ENCODE results near the gene SCGN.

SCGN gene

GRCh38 chr6:25749837-25750236 lies 97.8 kb downstream of the SCGN start:
- Histone ChIP-seq H2AFZ (ENCODE audit: low read length) (no peak overlapping the region), H3K9me2 (replicated peaks; ENCODE audit: low read depth, low read length) (no peaks in the 10 kb centered on the region), H4K20me1 (ENCODE audit: insufficient read depth, low read length, poor library complexity, severe bottlenecking) (no peaks in the 10 kb centered on the region), H3K27me3 (ENCODE audit: insufficient read depth, low read length, poor library complexity, severe bottlenecking) (no peaks in the 10 kb centered on the region), H3K79me2 (ENCODE audit: insufficient read depth, low read length) (no peaks in the 10 kb centered on the region), H3F3A (ENCODE audit: low read depth) (no peaks in the 10 kb centered on the region), H3K4me3 (ENCODE audit: low read length, poor library complexity, severe bottlenecking) (no peak overlapping the region), H3K9ac (ENCODE audit: low read depth, low read length, poor library complexity, severe bottlenecking) (no peak overlapping the region), H3K36me3 (ENCODE audit: insufficient read depth, low read length) (no peaks in the 10 kb centered on the region), H3K4me2 (ENCODE audit: low read depth, low read length, poor library complexity, severe bottlenecking) (no peak overlapping the region), H3K9me3 (ENCODE audit: insufficient read depth, low read depth, low read length) (no peaks in the 10 kb centered on the region), H3K4me1 (ENCODE audit: insufficient read depth, low read length, poor library complexity, severe bottlenecking) (no peaks in the 10 kb centered on the region)
- no peak for TF ChIP-seq EZH2phosphoT487 (IDR thresholded peaks at IDR 0.05; ENCODE audit: borderline replicate concordance)
- TF ChIP-seq CTCF (conservative IDR thresholded peaks at IDR 0.05; ENCODE audit: low read length): no peak

- H3K4me3 ChIP-seq (ENCODE audit: low read length, poor library complexity, severe bottlenecking): no peak overlapping the region
- H2AFZ ChIP-seq (ENCODE audit: low read length): no peak overlapping the region
- no peaks in the 10 kb centered on the region for H3F3A ChIP-seq (ENCODE audit: low read depth)
- no peaks in the 10 kb centered on the region for H4K20me1 ChIP-seq (ENCODE audit: insufficient read depth, low read length, poor library complexity, severe bottlenecking)
- no peak overlapping the region for H3K4me2 ChIP-seq (ENCODE audit: low read depth, low read length, poor library complexity, severe bottlenecking)
- no peak overlapping the region for H3K9ac ChIP-seq (ENCODE audit: low read depth, low read length, poor library complexity, severe bottlenecking)
- H3K79me2 ChIP-seq (ENCODE audit: insufficient read depth, low read length): no peaks in the 10 kb centered on the region
- no peaks in the 10 kb centered on the region for H3K9me3 ChIP-seq (ENCODE audit: insufficient read depth, low read depth, low read length)
- no peaks in the 10 kb centered on the region for H3K36me3 ChIP-seq (ENCODE audit: insufficient read depth, low read length)
- H3K9me2 ChIP-seq (replicated peaks; ENCODE audit: low read depth, low read length): no peaks in the 10 kb centered on the region
- no peaks in the 10 kb centered on the region for H3K27me3 ChIP-seq (ENCODE audit: insufficient read depth, low read length, poor library complexity, severe bottlenecking)
- TF ChIP-seq EZH2phosphoT487 (IDR thresholded peaks at IDR 0.05; ENCODE audit: borderline replicate concordance): no peak
- no peak for TF ChIP-seq CTCF (conservative IDR thresholded peaks at IDR 0.05; ENCODE audit: low read length)
- no peaks in the 10 kb centered on the region for H3K4me1 ChIP-seq (ENCODE audit: insufficient read depth, low read length, poor library complexity, severe bottlenecking)
Measured at GRCh38 chr6:25750906-25751305, 98.9 kb downstream of the SCGN start.

Data from Loucy (cell line).